ENCODE measurements around the gene CPM.

DNA sequence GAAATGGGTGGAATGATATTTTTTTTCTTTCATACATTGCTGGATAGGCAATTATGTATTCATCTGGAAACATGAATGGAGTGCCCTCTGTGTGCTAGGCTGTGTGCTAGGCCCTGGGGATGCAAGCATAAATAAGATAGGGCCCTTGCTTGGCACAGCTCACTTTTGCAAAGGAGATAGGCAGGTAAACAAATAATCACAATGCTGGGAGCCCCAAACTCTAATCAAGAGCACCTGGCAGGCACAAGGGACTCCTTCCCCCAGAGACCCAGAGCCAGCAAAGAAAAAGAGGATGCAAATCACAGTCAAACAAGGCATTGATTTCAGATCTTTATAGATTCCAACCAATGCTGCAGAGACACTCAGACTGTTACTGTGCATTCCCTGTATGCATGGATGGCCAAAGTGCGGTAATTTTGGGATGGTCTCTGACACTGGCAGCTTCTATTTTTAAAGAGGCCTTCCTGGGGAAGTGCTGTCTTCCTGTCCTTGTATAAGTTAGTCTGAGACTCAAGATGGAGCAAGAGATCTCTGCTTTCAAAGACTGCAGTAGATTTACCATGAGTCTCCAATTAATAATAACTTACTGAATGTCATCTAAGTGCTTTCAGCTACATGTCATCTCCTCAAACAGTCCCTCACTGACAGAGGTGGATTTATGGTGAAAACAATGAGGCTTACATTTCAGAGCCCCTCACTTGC is 45.1 kb upstream of the CPM start:
- TF ChIP-seq CTCF (IDR thresholded peaks at IDR 0.05; ENCODE audit: low read depth, low read length, missing input control) (no peak), REST (IDR thresholded peaks at IDR 0.05) (no peak), JUND (IDR thresholded peaks at IDR 0.05) (no peak), FOXA1 (IDR thresholded peaks at IDR 0.05) (no peak), RXRA (IDR thresholded peaks at IDR 0.05) (no peak), SP1 (IDR thresholded peaks at IDR 0.05) (no peak), MAX (IDR thresholded peaks at IDR 0.05) (no peak), HNF4A (conservative IDR thresholded peaks at IDR 0.05) (no peak), ZBTB33 (IDR thresholded peaks at IDR 0.05) (no peak), TAF1 (conservative IDR thresholded peaks at IDR 0.05) (no peak), GABPA (IDR thresholded peaks at IDR 0.05 in 1 of 2, conservative IDR thresholded peaks at IDR 0.05 in 1 of 2) (no peak), RAD21 (IDR thresholded peaks at IDR 0.05) (peak in 1 of 2 donors; percentile 25), HNF4G (IDR thresholded peaks at IDR 0.05) (no peak)
